ENCODE measurements around the gene AFAP1.

AFAP1 gene

GRCh38 chr4:7838136-7838782 lies 101.4 kb downstream of the AFAP1 start:
- DNase-seq = no peak

- DNase-seq = no peak
These were observed 102.0 kb downstream of the AFAP1 start for GRCh38 chr4:7837597-7838135.

GRCh38 chr4:7831858-7832730 lies 107.6 kb downstream of the AFAP1 start:
- no peak for DNase-seq

- no peak for DNase-seq
These were observed 108.3 kb downstream of the AFAP1 start for GRCh38 chr4:7831330-7831729.

DNA sequence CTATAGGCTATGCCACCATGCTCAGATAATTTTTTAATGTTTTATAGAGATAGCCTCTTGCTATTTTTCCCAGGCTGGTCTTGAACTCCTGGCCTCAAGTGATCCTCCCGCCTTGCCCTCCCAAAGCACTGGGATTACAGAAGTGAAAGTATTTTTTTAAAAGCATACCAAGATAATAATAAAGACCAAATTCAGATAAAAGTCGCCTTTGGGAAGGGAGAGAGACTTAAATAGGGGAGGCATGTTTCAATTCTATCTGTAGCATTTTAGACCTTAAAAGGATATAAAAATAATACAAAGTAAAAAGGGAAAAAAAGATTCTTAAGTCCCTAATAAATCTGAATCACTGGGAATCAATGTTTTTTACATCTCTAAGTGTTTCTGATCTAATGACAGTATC lies 108.9 kb downstream of the AFAP1 start:
- DNase-seq = no peak

DNA sequence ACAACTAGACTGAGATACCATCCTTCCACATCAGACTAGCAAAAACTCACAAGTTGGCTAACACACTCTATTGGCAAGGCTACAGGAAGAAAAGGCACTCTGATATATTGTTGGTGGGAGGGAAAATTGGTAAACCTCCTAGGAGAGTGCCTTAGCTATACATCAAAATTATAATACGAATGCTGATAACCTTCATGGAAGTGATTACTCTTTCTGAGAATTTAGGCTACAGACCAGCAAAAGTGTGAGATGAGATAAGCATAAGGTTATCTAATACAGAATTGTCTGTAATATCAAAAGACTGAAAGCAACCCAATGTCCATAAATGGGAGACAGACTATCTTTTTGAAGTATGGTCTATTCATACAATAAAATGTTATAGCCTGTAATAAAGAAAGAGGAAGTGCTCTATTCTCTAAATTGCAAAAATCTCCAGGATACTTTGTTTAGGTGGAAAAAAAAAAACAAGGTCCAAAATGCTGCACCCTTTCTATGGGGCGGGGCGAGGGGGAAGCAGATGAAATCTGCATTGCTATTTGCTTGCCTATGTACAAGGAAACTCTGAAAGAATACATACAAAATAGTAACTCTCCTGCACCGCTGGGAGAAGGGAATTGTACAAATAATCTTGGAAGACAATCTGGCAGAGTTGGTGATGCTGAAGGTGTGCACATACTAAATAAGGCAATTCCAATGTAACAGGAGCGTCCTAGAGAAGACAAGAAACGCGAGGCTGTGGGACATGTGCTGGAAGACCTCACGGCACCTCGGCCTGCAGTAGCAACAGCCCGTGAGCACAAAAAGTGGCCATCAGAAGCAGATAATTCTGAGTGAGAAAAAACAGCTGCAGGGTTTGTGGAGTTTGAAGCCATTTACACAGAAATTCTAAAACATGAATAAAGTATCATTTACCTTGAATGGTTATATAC lies 109.7 kb downstream of the AFAP1 start:
- no peak for DNase-seq

DNA sequence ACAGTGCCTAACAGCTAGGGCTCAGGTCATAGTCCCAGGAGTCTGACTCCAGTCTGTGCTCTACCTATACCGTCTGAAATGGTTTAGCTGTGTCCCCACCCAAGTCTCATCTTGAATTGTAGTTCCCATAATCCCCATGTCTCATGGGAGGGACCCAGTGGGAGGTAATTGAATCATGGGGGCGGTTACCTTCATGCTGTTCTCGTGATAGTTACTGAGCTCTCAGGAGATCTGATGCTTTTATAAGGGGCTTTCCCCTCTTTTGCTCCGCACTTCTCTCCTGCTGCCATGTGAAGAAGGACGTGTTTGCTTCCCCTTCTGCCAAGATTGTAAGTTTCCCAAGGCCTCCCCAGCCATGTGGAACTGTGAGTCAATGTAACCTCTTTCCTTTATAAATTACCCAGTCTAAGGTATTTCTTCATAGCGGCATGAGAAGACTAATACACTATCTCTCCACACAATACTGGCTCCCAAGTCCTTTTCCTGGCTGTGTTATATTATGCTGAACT lies 110.8 kb downstream of the AFAP1 start:
- DNase-seq = no peak

GRCh38 chr4:7828011-7828720 lies 111.5 kb downstream of the AFAP1 start:
- no peak for DNase-seq

DNA sequence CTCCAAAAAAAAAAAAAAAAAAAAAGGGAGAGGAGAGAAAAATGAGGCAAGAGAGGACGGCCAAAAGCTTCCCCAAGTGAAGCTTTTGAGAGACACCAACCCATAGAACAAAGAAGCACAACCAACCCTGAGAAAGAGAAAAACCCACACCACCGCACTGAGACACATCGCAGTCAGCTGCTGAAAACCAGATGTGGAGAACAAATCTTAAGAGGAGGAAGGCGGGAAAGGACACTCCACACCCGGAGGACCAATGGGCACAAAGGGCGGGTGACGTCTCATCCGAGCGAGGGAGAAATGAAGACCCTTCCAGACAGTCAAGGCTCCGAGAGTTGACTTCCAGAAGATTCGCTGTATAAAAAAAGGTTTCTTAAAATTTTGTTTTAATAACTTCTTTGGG lies 112.1 kb downstream of the AFAP1 start:
- no peak for DNase-seq

- DNase-seq = no peak
These were observed 112.8 kb downstream of the AFAP1 start for GRCh38 chr4:7826909-7827306.

- DNase-seq = no peak
These were observed 113.3 kb downstream of the AFAP1 start for GRCh38 chr4:7826176-7826908.

- DNase-seq = no peak
These were observed 115.4 kb downstream of the AFAP1 start for GRCh38 chr4:7824218-7824617.

DNA sequence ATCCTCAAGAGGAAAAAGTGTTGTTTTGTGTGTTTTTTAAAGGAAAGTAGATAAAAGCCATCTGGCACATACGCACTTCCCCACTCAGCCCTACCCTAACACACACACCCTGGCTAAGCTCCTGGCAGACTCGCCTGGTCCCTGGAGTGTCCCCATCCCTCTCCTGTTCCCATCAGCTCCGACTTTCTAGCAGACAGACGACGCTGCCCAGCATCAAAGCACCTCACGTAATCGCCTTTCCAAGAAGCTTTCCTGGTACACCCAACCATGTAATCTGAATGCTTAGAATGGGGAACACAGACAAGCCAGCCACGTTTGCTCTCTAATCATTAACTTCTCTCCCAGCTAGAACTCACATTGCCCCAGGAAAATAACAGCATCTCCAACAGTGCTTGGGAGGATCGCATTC lies 116.2 kb downstream of the AFAP1 start:
- DNase-seq = no peak

- DNase-seq = no peak
These were observed 116.8 kb downstream of the AFAP1 start for GRCh38 chr4:7822877-7823276.

GRCh38 chr4:7822137-7822505 lies 117.5 kb downstream of the AFAP1 start:
- DNase-seq = no peak

DNA sequence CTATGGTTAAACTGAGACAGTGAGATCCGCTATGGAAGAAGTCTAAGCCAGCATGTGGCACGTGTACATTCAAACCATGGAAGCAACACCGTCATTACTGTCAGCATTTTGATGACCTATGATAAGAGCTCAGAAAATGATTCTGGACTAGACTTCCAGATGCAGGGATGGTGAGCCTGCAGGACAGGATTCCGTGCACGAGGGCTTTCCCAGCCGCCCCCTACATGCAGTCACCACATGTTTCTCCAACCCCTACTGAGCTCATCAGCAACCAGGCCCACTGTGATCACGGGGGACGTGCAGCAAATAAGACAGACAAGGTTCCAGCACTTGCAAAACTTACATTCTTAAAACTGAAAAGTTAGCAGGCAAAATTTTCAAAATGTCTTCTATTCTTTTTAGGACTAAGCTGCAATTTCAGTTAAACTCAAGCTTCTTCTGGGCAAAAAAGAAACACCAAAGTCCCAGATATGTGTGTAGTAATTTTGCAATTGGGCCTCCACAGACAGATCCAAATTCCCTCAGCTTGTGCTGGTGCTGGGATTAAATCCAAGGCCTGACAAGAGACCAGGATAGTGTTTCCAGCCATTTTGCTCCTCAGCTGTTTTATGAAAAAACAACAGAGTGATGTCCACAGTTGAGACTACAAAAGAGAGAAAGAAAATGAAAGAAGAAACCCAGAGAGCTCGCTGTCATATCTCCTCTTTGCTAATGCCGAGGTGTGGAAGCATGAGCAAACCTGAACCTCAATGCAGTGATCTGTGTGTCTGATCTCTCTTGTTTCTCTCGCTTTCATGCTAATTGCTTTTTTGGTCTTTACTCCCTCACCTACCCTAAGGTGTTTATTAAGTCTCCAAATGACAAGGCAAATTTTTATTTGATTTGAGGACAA lies 118.2 kb downstream of the AFAP1 start:
- no peak for DNase-seq

DNA sequence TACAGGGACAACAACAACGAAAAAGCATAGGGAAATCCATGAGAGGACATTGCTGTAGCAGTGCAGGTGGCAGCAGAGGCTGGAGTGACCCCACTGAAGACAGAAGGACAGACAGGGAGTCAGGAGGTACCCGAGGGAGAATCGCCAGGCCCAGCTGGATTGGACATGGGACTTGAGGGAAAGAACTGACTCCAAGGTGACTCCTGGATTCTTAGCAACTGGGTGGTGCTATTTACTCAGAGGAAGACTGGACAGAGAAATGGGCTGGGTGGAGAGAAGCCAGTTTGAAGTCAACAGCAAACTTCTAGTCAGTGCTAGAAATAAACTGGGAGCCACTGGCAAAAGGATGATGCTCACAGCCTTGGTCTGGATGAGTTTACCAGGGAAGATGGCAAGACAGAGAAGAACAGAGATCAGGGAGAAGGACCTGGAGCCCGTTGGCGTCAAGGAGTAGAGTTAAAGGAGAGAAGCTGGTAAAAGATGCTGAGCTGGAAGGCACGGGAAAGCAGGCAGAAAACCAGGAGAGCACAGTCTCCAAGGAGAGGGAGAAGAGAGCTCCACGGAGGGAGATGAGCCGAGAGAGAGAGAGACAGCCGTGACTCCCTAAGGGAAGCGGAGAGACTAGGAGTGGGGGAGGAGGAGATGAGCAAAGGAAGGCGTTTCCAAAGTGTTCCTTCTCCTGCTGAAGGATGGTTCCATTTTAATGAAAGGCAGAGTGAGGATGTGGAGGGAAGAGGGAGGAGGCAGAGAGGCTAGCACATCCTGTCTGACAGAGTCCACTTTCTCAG lies 119.4 kb downstream of the AFAP1 start:
- no peak for DNase-seq

GRCh38 chr4:7819446-7819845 lies 120.2 kb downstream of the AFAP1 start:
- no peak for DNase-seq

DNA sequence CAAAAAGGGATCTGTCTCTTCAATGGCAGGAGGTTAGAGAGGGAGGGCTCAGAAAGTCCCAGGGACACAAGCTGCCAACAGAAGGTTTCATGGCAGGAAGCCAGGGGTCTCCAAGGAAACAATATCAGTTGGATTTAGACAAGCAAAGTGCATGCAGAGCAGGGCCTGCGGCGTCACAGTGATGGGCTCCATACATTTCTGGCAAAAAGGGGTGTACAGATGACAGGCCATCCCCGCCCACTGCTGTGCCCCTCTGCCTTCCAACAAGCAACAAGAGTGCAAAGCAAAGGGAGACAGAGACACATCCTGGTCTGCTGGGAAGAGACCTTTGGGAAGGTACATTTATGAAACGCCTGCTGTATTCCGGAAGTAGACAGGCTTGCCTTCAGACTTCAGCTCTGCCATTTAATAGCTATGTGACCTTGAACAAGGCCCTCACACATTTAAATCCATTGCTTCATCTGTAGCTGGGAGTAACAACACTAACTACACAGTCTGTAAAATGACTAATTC lies 121.2 kb downstream of the AFAP1 start:
- no peak for DNase-seq
